Measurements from ENCODE around the gene TMEM33. TPM values are rescaled to one million over a fixed set of nuclear protein-coding genes. Genes with fewer than 3 reads are reported as not detected.

Gene TMEM33
- 10 to 100 TPM; 22.1 to 26.0 TPM for total RNA-seq

GRCh38 chr4:41934901-41935651 is at the start of gene TMEM33:
Gene TMEM33 (plus strand): TSS chr4:41935429. CDS start chr4:41935485, 56 bp downstream.
- peaks cover 0 to 2% of the 10 kb centered on the region in 2 donors for H3K36me3 ChIP-seq (replicated peaks in 1 of 2; ENCODE audit: insufficient read depth in 1 of 2, low read depth in 2 of 2)
- peak; percentile 86 to 89 (median 87) for DNase-seq
- no peaks in the 10 kb centered on the region for H3K9me3 ChIP-seq
- no peaks in the 10 kb centered on the region for H3K27me3 ChIP-seq
- WGBS, 2 donors = 1 to 3% methylated on average over 25 to 49 of the region's 49 CpGs
- H3K4me1 ChIP-seq = peaks cover 27% of the 10 kb centered on the region
- H3K27ac ChIP-seq = peak within 1 kb of the TSS; percentile 57 to 87 (median 74)
- TF ChIP-seq, protein P1, sequence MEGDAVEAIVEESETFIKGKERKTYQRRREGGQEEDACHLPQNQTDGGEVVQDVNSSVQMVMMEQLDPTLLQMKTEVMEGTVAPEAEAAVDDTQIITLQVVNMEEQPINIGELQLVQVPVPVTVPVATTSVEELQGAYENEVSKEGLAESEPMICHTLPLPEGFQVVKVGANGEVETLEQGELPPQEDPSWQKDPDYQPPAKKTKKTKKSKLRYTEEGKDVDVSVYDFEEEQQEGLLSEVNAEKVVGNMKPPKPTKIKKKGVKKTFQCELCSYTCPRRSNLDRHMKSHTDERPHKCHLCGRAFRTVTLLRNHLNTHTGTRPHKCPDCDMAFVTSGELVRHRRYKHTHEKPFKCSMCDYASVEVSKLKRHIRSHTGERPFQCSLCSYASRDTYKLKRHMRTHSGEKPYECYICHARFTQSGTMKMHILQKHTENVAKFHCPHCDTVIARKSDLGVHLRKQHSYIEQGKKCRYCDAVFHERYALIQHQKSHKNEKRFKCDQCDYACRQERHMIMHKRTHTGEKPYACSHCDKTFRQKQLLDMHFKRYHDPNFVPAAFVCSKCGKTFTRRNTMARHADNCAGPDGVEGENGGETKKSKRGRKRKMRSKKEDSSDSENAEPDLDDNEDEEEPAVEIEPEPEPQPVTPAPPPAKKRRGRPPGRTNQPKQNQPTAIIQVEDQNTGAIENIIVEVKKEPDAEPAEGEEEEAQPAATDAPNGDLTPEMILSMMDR (IDR thresholded peaks at IDR 0.05) = peak in 4 of 7 experiments; percentile 24 to 52 (median 43)
- TF ChIP-seq POLR2A (IDR thresholded peaks at IDR 0.05) = peak; percentile 36 to 85 (median 84)
- peak; percentile 98 for ATAC-seq
- H3K4me3 ChIP-seq = peak within 1 kb of the TSS; percentile 72 to 78
- intact Hi-C loops (cut with DNase I) = no loop called here

DNA sequence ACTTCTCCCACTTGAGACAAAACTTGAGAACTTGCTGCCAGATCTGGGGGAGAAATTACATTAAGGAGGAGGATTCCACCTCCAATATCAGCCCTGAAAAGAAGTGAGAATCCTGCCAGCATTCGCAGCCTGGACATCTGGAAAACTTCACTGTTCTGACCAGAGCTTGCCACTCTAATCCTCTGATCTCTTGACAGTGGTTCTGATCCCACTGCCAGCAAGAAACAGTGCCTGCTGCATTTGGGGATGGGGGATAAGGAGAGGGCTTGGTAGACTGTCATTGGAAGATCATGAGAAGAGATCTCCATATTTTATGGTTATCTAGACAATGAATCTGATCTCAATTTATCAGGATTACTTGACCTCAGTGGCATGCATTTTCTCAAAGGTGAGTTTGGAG is 49.8 kb upstream of the TMEM33 start:
- H3K27me3 ChIP-seq = peaks cover 0 to 11% of the 10 kb centered on the region in 2 donors
- ATAC-seq = no peak

DNA sequence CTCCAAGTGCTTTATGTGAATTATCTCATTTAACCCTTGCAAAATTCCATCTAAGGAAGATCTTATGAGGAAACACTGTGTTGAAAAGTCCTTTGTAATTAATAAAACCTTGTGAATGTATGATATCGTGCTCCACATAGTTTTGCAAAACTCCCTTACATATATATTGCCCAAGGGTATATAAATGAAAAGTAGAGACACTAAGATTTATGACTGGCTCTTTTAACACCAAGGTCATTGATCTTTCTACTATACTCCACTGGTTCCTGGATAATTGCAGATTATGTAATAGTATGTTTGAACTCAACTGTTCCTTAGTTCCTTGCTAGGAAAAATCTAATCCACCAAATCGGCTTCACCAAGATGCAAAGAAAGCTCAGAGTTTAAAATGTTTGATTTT is 48.0 kb upstream of the TMEM33 start:
- peaks cover 3% of the 10 kb centered on the region for H3K4me1 ChIP-seq
- ATAC-seq = no peak
- H3K27me3 ChIP-seq = peaks cover 0 to 3% of the 10 kb centered on the region in 2 donors
- no peak for DNase-seq
- H3K9me3 ChIP-seq = no peaks in the 10 kb centered on the region
- no peaks in the 10 kb centered on the region for H3K36me3 ChIP-seq (replicated peaks in 1 of 2; ENCODE audit: insufficient read depth in 1 of 2, low read depth in 2 of 2)
- H3K27ac ChIP-seq = no peak overlapping the region
- TF ChIP-seq, protein P1 (IDR thresholded peaks at IDR 0.05) = no peak
- no peak for TF ChIP-seq POLR2A (IDR thresholded peaks at IDR 0.05)
- no peak overlapping the region for H3K4me3 ChIP-seq
- intact Hi-C loops (cut with DNase I) = loop anchor here (5.0 to 10.0 kb wide), 2 partner anchors 195 to 602 kb away; no protein-coding TSS in a partner anchor
- 49 to 60% methylated on average over 2 of the region's 2 CpGs for WGBS, 2 donors

More for the DNA sequence above, 49.8 kb upstream of the TMEM33 start:
- 79 to 80% methylated on average over 1 of the region's 1 CpG for WGBS, 2 donors
- intact Hi-C loops (cut with DNase I) = loop anchor here (5.0 to 10.0 kb wide), 2 partner anchors 193 to 601 kb away; no protein-coding TSS in a partner anchor
- no peaks in the 10 kb centered on the region for H3K36me3 ChIP-seq (replicated peaks in 1 of 2; ENCODE audit: insufficient read depth in 1 of 2, low read depth in 2 of 2)
- no peak overlapping the region for H3K4me3 ChIP-seq
- H3K4me1 ChIP-seq = peaks cover 21% of the 10 kb centered on the region
- no peak for DNase-seq
- H3K27ac ChIP-seq = no peak overlapping the region
- TF ChIP-seq POLR2A (IDR thresholded peaks at IDR 0.05) = no peak
- no peaks in the 10 kb centered on the region for H3K9me3 ChIP-seq

GRCh38 chr4:41887821-41888686 is 47.2 kb upstream of the TMEM33 start:
- no peaks in the 10 kb centered on the region for H3K27me3 ChIP-seq
- H3K4me3 ChIP-seq = no peak overlapping the region
- WGBS, 2 donors = 4 to 5% methylated on average over 3 of the region's 3 CpGs
- no peaks in the 10 kb centered on the region for H3K4me1 ChIP-seq
- TF ChIP-seq POLR2A (IDR thresholded peaks at IDR 0.05) = no peak
- TF ChIP-seq, protein P1 (IDR thresholded peaks at IDR 0.05) = peak; percentile 70 to 99 (median 77)
- ATAC-seq (no peak), DNase-seq (peak; percentile 45 to 66 (median 51))
- intact Hi-C loops (cut with DNase I) = loop anchor here (5.0 to 10.0 kb wide), 2 partner anchors 196 to 603 kb away; no protein-coding TSS in a partner anchor
- H3K36me3 ChIP-seq (replicated peaks in 1 of 2; ENCODE audit: insufficient read depth in 1 of 2, low read depth in 2 of 2) = no peaks in the 10 kb centered on the region
- no peaks in the 10 kb centered on the region for H3K9me3 ChIP-seq
- no peak overlapping the region for H3K27ac ChIP-seq

DNA sequence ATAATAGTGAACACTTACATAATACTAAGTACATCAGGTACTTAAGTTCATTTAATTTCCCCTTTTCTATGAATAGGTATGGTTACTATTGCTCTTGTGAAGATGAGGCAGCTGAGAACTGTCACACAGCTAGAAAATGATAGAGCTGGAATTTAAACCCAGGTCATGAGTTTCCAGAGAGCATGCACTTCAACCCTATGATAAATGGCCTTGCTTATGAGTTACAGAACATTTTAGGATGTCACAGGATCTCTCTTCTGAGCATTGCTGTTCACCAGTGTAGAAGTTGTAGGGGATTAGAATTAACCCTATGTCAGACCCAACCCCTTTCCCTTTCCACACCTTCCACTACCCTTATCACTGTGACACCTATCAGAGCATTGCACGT is 46.5 kb upstream of the TMEM33 start:
- intact Hi-C loops (cut with DNase I) = loop anchor here (5.0 to 10.0 kb wide), 2 partner anchors 196 to 604 kb away; no protein-coding TSS in a partner anchor
- WGBS, 2 donors = 26 to 35% methylated on average over 1 of the region's 1 CpG
- no peak for DNase-seq

More for the DNA sequence above, 46.5 kb upstream of the TMEM33 start:
- no peaks in the 10 kb centered on the region for H3K36me3 ChIP-seq (replicated peaks in 1 of 2; ENCODE audit: insufficient read depth in 1 of 2, low read depth in 2 of 2)
- no peak overlapping the region for H3K27ac ChIP-seq
- TF ChIP-seq POLR2A (IDR thresholded peaks at IDR 0.05) = no peak
- TF ChIP-seq, protein P1 (IDR thresholded peaks at IDR 0.05) = no peak
- no peak for ATAC-seq
- H3K4me1 ChIP-seq = no peaks in the 10 kb centered on the region
- no peaks in the 10 kb centered on the region for H3K27me3 ChIP-seq
- no peaks in the 10 kb centered on the region for H3K9me3 ChIP-seq
- H3K4me3 ChIP-seq = no peak overlapping the region
